HFF-Myc (cell line): Measurements from ENCODE around the gene SLX1A.
"Not testable (repeated sequence)": the region's sequence is repeated elsewhere in the genome, so short reads cannot be mapped to it uniquely, and the experiment has no call there.

Experiments used
- DNase-seq: peaks from one replicate; pipeline ENCODE4 v3.0.0-alpha.2; 2011; ENCODE audit warnings: low read depth; ENCODE audit errors: extremely low read depth
- H3K4me3 ChIP-seq: replicated peaks from 2 replicates; pipeline ENCODE4 v1.5.1; 2011; ENCODE audit warnings: low read depth, mild to moderate bottlenecking, control low read depth, low read length
- TF ChIP-seq, protein P1 (sequence below): IDR thresholded peaks from 2 replicates; pipeline ENCODE4 v1.5.1; 2012; ENCODE audit warnings: mild to moderate bottlenecking, low read depth, low read length, control low read depth; ENCODE audit errors: missing control alignments

The SLX1A gene

DNA sequence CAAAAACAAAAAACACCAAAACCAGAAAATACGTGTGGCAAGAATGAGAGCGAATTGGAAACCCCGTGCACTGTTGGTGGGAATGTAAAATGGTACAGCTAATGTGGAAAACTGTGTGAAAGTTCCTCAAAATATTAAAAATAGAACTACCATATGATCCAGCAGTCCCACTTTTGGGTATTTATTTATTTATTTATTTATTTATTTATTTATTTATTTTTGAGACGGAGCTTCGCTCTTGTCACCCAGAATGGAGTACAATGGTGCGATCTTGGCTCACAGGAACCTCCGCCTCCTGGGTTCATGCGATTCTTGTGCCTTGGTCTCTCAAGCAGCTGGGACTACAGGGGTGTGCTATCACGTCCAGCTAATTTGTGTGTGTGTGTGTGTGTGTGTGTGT, 41.2 kb upstream of the SLX1A start:
- no peak for DNase-seq
- TF ChIP-seq, protein P1, sequence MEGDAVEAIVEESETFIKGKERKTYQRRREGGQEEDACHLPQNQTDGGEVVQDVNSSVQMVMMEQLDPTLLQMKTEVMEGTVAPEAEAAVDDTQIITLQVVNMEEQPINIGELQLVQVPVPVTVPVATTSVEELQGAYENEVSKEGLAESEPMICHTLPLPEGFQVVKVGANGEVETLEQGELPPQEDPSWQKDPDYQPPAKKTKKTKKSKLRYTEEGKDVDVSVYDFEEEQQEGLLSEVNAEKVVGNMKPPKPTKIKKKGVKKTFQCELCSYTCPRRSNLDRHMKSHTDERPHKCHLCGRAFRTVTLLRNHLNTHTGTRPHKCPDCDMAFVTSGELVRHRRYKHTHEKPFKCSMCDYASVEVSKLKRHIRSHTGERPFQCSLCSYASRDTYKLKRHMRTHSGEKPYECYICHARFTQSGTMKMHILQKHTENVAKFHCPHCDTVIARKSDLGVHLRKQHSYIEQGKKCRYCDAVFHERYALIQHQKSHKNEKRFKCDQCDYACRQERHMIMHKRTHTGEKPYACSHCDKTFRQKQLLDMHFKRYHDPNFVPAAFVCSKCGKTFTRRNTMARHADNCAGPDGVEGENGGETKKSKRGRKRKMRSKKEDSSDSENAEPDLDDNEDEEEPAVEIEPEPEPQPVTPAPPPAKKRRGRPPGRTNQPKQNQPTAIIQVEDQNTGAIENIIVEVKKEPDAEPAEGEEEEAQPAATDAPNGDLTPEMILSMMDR, result no peak
- H3K4me3 ChIP-seq, result no peak overlapping the region

GRCh38 chr16:30155188-30155587, 38.5 kb upstream of the SLX1A start:
- no peak for DNase-seq
- no peak overlapping the region for H3K4me3 ChIP-seq
- TF ChIP-seq, protein P1, result no peak

DNA sequence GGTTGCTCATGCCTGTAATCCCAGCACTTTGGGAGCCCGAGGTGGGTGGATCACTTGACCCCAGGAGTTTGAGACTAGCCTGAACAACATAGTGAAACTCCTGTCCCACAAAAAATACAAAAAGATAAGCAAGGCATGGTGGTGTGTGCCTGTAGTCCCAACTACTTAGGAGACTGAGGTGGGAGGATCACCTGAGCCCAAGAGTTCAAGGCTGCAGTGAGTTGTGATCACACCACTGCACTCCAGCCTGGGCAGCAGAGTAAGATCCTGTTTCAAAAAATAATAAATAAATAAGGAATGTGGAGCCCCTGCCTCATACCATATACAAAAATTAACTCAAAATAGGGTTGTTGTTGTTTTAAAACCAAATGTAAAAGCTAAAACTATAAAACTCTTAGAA, 36.5 kb upstream of the SLX1A start:
- DNase-seq, result no peak
- H3K4me3 ChIP-seq, result no peak overlapping the region
- TF ChIP-seq, protein P1, result no peak

DNA sequence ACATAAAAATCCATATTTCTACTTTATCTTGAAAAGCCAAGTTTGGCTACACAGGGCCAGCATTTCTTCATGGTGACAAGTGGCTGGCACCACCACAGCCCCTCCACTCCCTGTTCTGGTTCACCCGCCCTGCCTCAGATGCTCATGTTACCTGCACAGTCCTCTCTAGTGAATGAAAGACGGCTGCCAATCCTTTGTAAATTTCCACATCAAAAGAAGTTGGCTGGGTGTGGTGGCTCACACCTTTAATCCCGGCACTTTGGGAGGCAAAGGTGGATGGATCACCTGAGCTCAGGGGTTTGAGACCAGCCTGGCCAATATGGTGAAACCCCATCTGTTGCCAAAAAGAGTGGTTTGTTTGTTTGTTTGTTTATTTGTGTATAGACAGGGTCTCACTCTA, 30.1 kb upstream of the SLX1A start:
- no peak for DNase-seq
- TF ChIP-seq, protein P1, result no peak

GRCh38 chr16:30166202-30166902, 27.3 kb upstream of the SLX1A start:
- TF ChIP-seq, protein P1, result no peak
- H3K4me3 ChIP-seq, result no peak overlapping the region
- DNase-seq, result no peak

More for the DNA sequence above, 30.1 kb upstream of the SLX1A start:
- H3K4me3 ChIP-seq, result no peak overlapping the region

- not testable (repeated sequence) for DNase-seq, H3K4me3 ChIP-seq
These were observed 24.9 kb upstream of the SLX1A start for GRCh38 chr16:30168746-30169145.

DNA sequence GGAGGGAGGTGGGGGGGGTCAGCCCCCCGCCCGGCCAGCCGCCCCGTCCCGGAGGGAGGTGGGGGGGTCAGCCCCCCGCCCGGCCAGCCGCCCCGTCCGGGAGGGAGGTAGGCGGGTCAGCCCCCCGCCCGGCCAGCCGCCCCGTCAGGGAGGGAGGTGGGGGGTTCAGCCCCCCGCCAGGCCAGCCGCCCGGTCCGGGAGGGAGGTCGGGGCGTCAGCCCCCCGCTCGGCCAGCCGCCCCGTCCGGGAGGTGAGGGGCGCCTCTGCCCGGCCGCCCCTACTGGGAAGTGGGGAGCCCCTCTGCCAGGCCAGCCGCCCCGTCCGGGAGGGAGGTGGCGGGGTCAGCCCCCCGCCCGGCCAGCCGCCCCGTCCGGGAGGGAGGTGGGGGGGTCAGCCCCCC, 24.3 kb upstream of the SLX1A start:
- DNase-seq, H3K4me3 ChIP-seq: not testable (repeated sequence)

DNA sequence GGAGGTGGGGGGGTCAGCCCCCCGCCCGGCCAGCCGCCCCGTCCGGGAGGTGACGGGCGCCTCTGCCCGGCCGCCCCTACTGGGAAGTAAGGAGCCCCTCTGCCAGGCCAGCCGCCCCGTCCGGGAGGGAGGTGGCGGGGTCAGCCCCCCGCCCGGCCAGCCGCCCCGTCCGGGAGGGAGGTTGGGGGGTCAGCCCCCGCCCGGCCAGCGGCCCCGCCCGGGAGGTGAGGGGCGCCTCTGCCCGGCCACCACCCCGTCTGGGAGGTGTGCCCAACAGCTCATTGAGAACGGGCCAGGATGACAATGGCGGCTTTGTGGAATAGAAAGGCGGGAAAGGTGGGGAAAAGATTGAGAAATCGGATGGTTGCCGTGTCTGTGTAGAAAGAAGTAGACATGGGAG, 23.5 kb upstream of the SLX1A start:
- DNase-seq, H3K4me3 ChIP-seq: not testable (repeated sequence)
